Mesothelial cell of epicardium (in vitro differentiated cells): Measurements from ENCODE around the gene PFDN2. TPM values are rescaled to one million over a fixed set of nuclear protein-coding genes. Genes with fewer than 3 reads are reported as not detected.
"Not testable (repeated sequence)": the region's sequence is repeated elsewhere in the genome, so short reads cannot be mapped to it uniquely, and the experiment has no call there.

ENCODE experiments used
- DNase-seq, 2 experiments: peaks; one replicate each; pipeline ENCODE4 v3.0.0; 2021; ENCODE audit warnings: low spot score in 2 of 2; ENCODE audit not compliant: unreplicated experiment in 2 of 2
- H3K27ac Mint-ChIP-seq: 2 replicates; pipeline ENCODE4 v1.8.0; 2021; ENCODE audit warnings: mixed read lengths
- H3K27me3 Mint-ChIP-seq: 2 replicates; pipeline ENCODE4 v1.8.0; 2021; ENCODE audit warnings: low read depth, mixed read lengths
- H3K36me3 Mint-ChIP-seq: 2 replicates; pipeline ENCODE4 v1.8.0; 2021; ENCODE audit warnings: mixed read lengths
- H3K4me1 Mint-ChIP-seq: 2 replicates; pipeline ENCODE4 v1.8.0; 2021; ENCODE audit warnings: mixed read lengths
- H3K4me3 Mint-ChIP-seq: 2 replicates; pipeline ENCODE4 v1.8.0; 2021; ENCODE audit warnings: mild to moderate bottlenecking, moderate library complexity, mixed read lengths
- H3K9me3 Mint-ChIP-seq: 2 replicates; pipeline ENCODE4 v1.8.0; 2021; ENCODE audit warnings: mixed read lengths
- CTCF ChIP-seq: fragments of 200-600 bp; sonication (generic); IDR thresholded peaks from one replicate; pipeline ENCODE4 v1.5.0; 2021; ENCODE audit warnings: antibody characterized with exemption; ENCODE audit not compliant: unreplicated experiment
- total RNA-seq: library from RNA; stranded (reverse); gene quantifications from 3 replicates; pipeline ENCODE4 v1.2.1, GENCODE V29; 2021

PFDN2 gene
- total RNA-seq, 1 donor from 2014 or later = 49.7 TPM

- DNase-seq = no peak
- peaks cover 5% of the 10 kb centered on the region for H3K4me1 Mint-ChIP-seq
- H3K9me3 Mint-ChIP-seq = no peaks in the 10 kb centered on the region
- peaks cover 2% of the 10 kb centered on the region for H3K36me3 Mint-ChIP-seq
- no peaks in the 10 kb centered on the region for H3K27me3 Mint-ChIP-seq
- H3K27ac Mint-ChIP-seq = no peak within 1 kb of the TSS
- no peak for TF ChIP-seq CTCF
- no peak within 1 kb of the TSS for H3K4me3 Mint-ChIP-seq
These were observed 48.0 kb downstream of the PFDN2 start, which contains the start of gene ARHGAP30 for GRCh38 chr1:161069731-161070270. ARHGAP30 (minus strand) TSS chr1:161069891; CDS start chr1:161069624, 267 bp downstream.

- H3K27ac Mint-ChIP-seq = no peak overlapping the region
- no peak overlapping the region for H3K4me3 Mint-ChIP-seq
- H3K36me3 Mint-ChIP-seq = peaks cover 2% of the 10 kb centered on the region
- no peak for TF ChIP-seq CTCF
- no peaks in the 10 kb centered on the region for H3K9me3 Mint-ChIP-seq
- H3K4me1 Mint-ChIP-seq = no peaks in the 10 kb centered on the region
- no peak for DNase-seq
- H3K27me3 Mint-ChIP-seq = peaks cover 4% of the 10 kb centered on the region
These were observed 48.6 kb downstream of the PFDN2 start for GRCh38 chr1:161069241-161069640.

DNA sequence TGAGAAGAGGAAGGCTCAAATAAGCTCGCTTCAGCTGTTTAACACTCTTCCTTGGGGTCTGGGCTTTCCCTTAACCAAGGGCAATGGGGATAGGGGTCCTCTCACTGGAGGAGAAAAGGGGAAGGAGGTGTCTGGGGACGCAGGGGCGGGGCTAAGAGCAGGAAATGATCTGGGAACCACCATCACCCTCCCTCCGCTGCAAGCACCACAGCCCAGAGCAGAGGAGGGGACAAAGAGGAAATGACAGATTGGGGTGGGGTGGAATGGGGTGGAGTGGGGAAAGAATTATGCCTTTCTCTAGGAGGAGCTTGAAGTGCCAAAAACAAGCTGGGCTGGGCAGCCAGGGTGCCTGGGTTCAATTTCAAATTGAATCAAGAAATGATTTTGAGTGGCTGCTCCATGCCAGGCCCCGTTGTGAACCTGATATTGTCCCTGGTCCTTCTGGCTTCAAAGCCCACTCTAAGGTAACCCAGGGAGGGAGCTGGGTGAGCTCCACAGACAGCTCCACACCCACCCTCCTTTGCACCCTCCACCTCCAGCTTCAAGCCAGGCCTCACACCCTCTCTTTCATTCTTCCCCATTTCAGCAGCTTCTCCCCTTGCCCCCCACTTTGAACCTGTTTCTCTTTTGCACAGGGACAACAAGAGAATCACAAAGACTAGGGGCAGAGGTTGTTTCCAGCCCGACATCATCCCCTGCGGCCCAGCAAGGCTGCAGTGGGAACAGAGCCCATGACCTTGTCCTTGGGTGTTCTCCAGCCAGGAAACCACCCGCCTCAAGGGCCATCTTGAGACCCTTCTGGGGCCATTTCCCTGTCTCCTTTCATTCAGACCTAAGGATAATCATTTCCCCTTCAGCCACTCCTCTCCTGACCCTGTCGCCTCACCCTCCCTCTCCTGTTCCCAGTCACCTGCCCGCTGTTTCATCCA is 49.3 kb downstream of the PFDN2 start:
- Mint-ChIP-seq H3K4me1 (no peaks in the 10 kb centered on the region), H3K27ac (no peak overlapping the region), H3K36me3 (peaks cover 2% of the 10 kb centered on the region), H3K9me3 (no peaks in the 10 kb centered on the region), H3K4me3 (no peak overlapping the region), H3K27me3 (peaks cover 10% of the 10 kb centered on the region)
- TF ChIP-seq CTCF = no peak
- no peak for DNase-seq

GRCh38 chr1:161066694-161067093 is 51.1 kb downstream of the PFDN2 start:
- H3K27ac Mint-ChIP-seq = no peak overlapping the region
- TF ChIP-seq CTCF = no peak
- no peaks in the 10 kb centered on the region for H3K4me1 Mint-ChIP-seq
- H3K9me3 Mint-ChIP-seq = no peaks in the 10 kb centered on the region
- H3K27me3 Mint-ChIP-seq = peaks cover 17% of the 10 kb centered on the region
- no peak for DNase-seq
- H3K36me3 Mint-ChIP-seq = peaks cover 2% of the 10 kb centered on the region
- H3K4me3 Mint-ChIP-seq = no peak overlapping the region

GRCh38 chr1:161065681-161066080 is 52.2 kb downstream of the PFDN2 start:
- not testable (repeated sequence) for H3K9me3 Mint-ChIP-seq, H3K36me3 Mint-ChIP-seq, H3K27ac Mint-ChIP-seq, H3K4me3 Mint-ChIP-seq, DNase-seq, H3K4me1 Mint-ChIP-seq
- H3K27me3 Mint-ChIP-seq = peaks cover 17% of the 10 kb centered on the region

DNA sequence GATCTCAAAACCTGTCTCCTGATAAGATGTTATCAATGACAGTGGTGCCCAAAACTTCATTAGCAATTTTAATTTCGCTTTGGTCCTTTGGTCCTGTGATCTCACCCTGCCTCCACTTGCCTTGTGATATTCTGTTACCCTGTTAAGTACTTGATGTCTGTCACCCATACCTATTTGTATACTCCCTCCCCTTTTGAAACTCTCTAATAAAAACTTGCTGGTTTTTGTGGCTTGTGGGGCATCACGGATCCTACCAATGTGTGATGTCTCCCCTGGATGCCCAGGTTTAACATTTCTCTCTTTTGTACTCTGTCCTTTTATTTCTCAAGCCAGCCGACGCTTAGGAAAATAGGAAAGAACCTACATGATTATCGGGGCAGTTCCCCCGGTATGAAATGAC is 53.9 kb downstream of the PFDN2 start:
- peaks cover 17% of the 10 kb centered on the region for H3K27me3 Mint-ChIP-seq
- H3K36me3 Mint-ChIP-seq, H3K27ac Mint-ChIP-seq, H3K4me1 Mint-ChIP-seq, H3K4me3 Mint-ChIP-seq, DNase-seq, H3K9me3 Mint-ChIP-seq: not testable (repeated sequence)
